Measurements from ENCODE around the gene CTSC. TPM values are rescaled to one million over a fixed set of nuclear protein-coding genes. Genes with fewer than 3 reads are reported as not detected.
"Not testable (repeated sequence)": the region's sequence is repeated elsewhere in the genome, so short reads cannot be mapped to it uniquely, and the experiment has no call there.

CTSC gene
- total and polyA plus RNA-seq, 4 donors = 22.7 to 176 (median 77.1) TPM

GRCh38 chr11:88329563-88330250 lies 7.8 kb downstream of the CTSC start:
- 82 to 90% methylated on average over 8 of the region's 8 CpGs for WGBS, 2 donors
- intact Hi-C loops (cut with DNase I) = loop anchor here in 1 of 2 donors (10.0 kb wide), 1 partner anchor 205 kb away; no protein-coding TSS in a partner anchor

GRCh38 chr11:88327462-88328143 lies 9.9 kb downstream of the CTSC start:
- ATAC-seq (ENCODE audit: low FRiP score) = no peak
- Histone ChIP-seq H3K9me3 (ENCODE audit: control insufficient read depth, low read length) (no peaks in the 10 kb centered on the region), H3K27ac (ENCODE audit: low read depth in 1 of 2, low read length in 2 of 2) (no peak overlapping the region), H3K4me3 (ENCODE audit: low read length in 2 of 2) (no peak overlapping the region), H3K4me1 (ENCODE audit: control insufficient read depth in 1 of 2, insufficient read depth in 2 of 2, low read length in 2 of 2) (no peaks in the 10 kb centered on the region), H3K36me3 (ENCODE audit: control insufficient read depth in 1 of 2, insufficient read depth in 2 of 2, low read length in 1 of 2) (no peaks in the 10 kb centered on the region), H3K27me3 (ENCODE audit: control insufficient read depth in 1 of 2, insufficient read depth in 2 of 2, low read length in 1 of 2) (no peaks in the 10 kb centered on the region)
- no peak for DNase-seq
- WGBS, 2 donors = 29% methylated on average over 3 of the region's 3 CpGs
- intact Hi-C loops (cut with DNase I) = no loop called here

More at GRCh38 chr11:88329563-88330250, 7.8 kb downstream of the CTSC start:
- DNase-seq (no peak), ATAC-seq (ENCODE audit: low FRiP score) (no peak)
- Histone ChIP-seq H3K27me3 (ENCODE audit: control insufficient read depth in 1 of 2, insufficient read depth in 2 of 2, low read length in 1 of 2) (no peaks in the 10 kb centered on the region), H3K4me3 (ENCODE audit: low read length in 2 of 2) (no peak overlapping the region), H3K36me3 (ENCODE audit: control insufficient read depth in 1 of 2, insufficient read depth in 2 of 2, low read length in 1 of 2) (no peaks in the 10 kb centered on the region), H3K4me1 (ENCODE audit: control insufficient read depth in 1 of 2, insufficient read depth in 2 of 2, low read length in 2 of 2) (no peaks in the 10 kb centered on the region), H3K27ac (ENCODE audit: low read depth in 1 of 2, low read length in 2 of 2) (no peak overlapping the region), H3K9me3 (ENCODE audit: control insufficient read depth, low read length) (no peaks in the 10 kb centered on the region)

- Histone ChIP-seq H3K27ac (ENCODE audit: low read depth in 1 of 2, low read length in 2 of 2) (no peak overlapping the region), H3K4me3 (ENCODE audit: low read length in 2 of 2) (no peak overlapping the region), H3K9me3 (ENCODE audit: control insufficient read depth, low read length) (no peaks in the 10 kb centered on the region), H3K36me3 (ENCODE audit: control insufficient read depth in 1 of 2, insufficient read depth in 2 of 2, low read length in 1 of 2) (no peaks in the 10 kb centered on the region), H3K4me1 (ENCODE audit: control insufficient read depth in 1 of 2, insufficient read depth in 2 of 2, low read length in 2 of 2) (no peaks in the 10 kb centered on the region), H3K27me3 (ENCODE audit: control insufficient read depth in 1 of 2, insufficient read depth in 2 of 2, low read length in 1 of 2) (no peaks in the 10 kb centered on the region)
- intact Hi-C loops (cut with DNase I) = no loop called here
- 92 to 93% methylated on average over 2 of the region's 2 CpGs for WGBS, 2 donors
- ATAC-seq (ENCODE audit: low FRiP score) = no peak
- no peak for DNase-seq
Measured at GRCh38 chr11:88327061-88327460, 10.5 kb downstream of the CTSC start.

- ATAC-seq (ENCODE audit: low FRiP score) = no peak
- H3K4me1 ChIP-seq (ENCODE audit: control insufficient read depth in 1 of 2, insufficient read depth in 2 of 2, low read length in 2 of 2) = no peaks in the 10 kb centered on the region
- 80 to 89% methylated on average over 3 of the region's 3 CpGs for WGBS, 2 donors
- no peak overlapping the region for H3K27ac ChIP-seq (ENCODE audit: low read depth in 1 of 2, low read length in 2 of 2)
- DNase-seq = no peak
- H3K4me3 ChIP-seq (ENCODE audit: low read length in 2 of 2) = no peak overlapping the region
- H3K36me3 ChIP-seq (ENCODE audit: control insufficient read depth in 1 of 2, insufficient read depth in 2 of 2, low read length in 1 of 2) = no peaks in the 10 kb centered on the region
- intact Hi-C loops (cut with DNase I) = no loop called here
- no peaks in the 10 kb centered on the region for H3K27me3 ChIP-seq (ENCODE audit: control insufficient read depth in 1 of 2, insufficient read depth in 2 of 2, low read length in 1 of 2)
- no peaks in the 10 kb centered on the region for H3K9me3 ChIP-seq (ENCODE audit: control insufficient read depth, low read length)
Measured at GRCh38 chr11:88326099-88326498, 11.4 kb downstream of the CTSC start.

- H3K4me1 ChIP-seq (ENCODE audit: control insufficient read depth in 1 of 2, insufficient read depth in 2 of 2, low read length in 2 of 2) = peaks cover 0 to 2% of the 10 kb centered on the region in 2 donors
- no peaks in the 10 kb centered on the region for H3K36me3 ChIP-seq (ENCODE audit: control insufficient read depth in 1 of 2, insufficient read depth in 2 of 2, low read length in 1 of 2)
- no peak for DNase-seq
- H3K27ac ChIP-seq (ENCODE audit: low read depth in 1 of 2, low read length in 2 of 2) = no peak overlapping the region
- no peaks in the 10 kb centered on the region for H3K9me3 ChIP-seq (ENCODE audit: control insufficient read depth, low read length)
- ATAC-seq (ENCODE audit: low FRiP score) = no peak
- 93 to 96% methylated on average over 4 of the region's 4 CpGs for WGBS, 2 donors
- H3K27me3 ChIP-seq (ENCODE audit: control insufficient read depth in 1 of 2, insufficient read depth in 2 of 2, low read length in 1 of 2) = no peaks in the 10 kb centered on the region
- intact Hi-C loops (cut with DNase I) = loop anchor here in 1 of 2 donors (5.0 kb wide), 1 partner anchor 42 kb away; no protein-coding TSS in a partner anchor
- no peak overlapping the region for H3K4me3 ChIP-seq (ENCODE audit: low read length in 2 of 2)
Measured at GRCh38 chr11:88324562-88325345, 12.8 kb downstream of the CTSC start.

GRCh38 chr11:88322881-88323280 lies 14.7 kb downstream of the CTSC start:
- ATAC-seq (ENCODE audit: low FRiP score); H3K27me3 ChIP-seq (ENCODE audit: control insufficient read depth in 1 of 2, insufficient read depth in 2 of 2, low read length in 1 of 2); H3K36me3 ChIP-seq (ENCODE audit: control insufficient read depth in 1 of 2, insufficient read depth in 2 of 2, low read length in 1 of 2); H3K9me3 ChIP-seq (ENCODE audit: control insufficient read depth, low read length); H3K27ac ChIP-seq (ENCODE audit: low read depth in 1 of 2, low read length in 2 of 2); DNase-seq; H3K4me1 ChIP-seq (ENCODE audit: control insufficient read depth in 1 of 2, insufficient read depth in 2 of 2, low read length in 2 of 2); H3K4me3 ChIP-seq (ENCODE audit: low read length in 2 of 2): not testable (repeated sequence)
- intact Hi-C loops (cut with DNase I) = loop anchor here in 1 of 2 donors (5.0 kb wide), 1 partner anchor 41 kb away; no protein-coding TSS in a partner anchor
- WGBS, 2 donors = 94 to 95% methylated on average over 8 of the region's 8 CpGs

- not testable (repeated sequence) for DNase-seq; H3K36me3 ChIP-seq (ENCODE audit: control insufficient read depth in 1 of 2, insufficient read depth in 2 of 2, low read length in 1 of 2); ATAC-seq (ENCODE audit: low FRiP score); H3K27me3 ChIP-seq (ENCODE audit: control insufficient read depth in 1 of 2, insufficient read depth in 2 of 2, low read length in 1 of 2); H3K4me1 ChIP-seq (ENCODE audit: control insufficient read depth in 1 of 2, insufficient read depth in 2 of 2, low read length in 2 of 2); H3K27ac ChIP-seq (ENCODE audit: low read depth in 1 of 2, low read length in 2 of 2); H3K9me3 ChIP-seq (ENCODE audit: control insufficient read depth, low read length); H3K4me3 ChIP-seq (ENCODE audit: low read length in 2 of 2)
- intact Hi-C loops (cut with DNase I) = loop anchor here in 1 of 2 donors (5.0 kb wide), 1 partner anchor 39 kb away; no protein-coding TSS in a partner anchor
Measured at GRCh38 chr11:88321412-88321811, 16.1 kb downstream of the CTSC start.

GRCh38 chr11:88320149-88320559 lies 17.4 kb downstream of the CTSC start:
- intact Hi-C loops (cut with DNase I) = loop anchor here in 1 of 2 donors (5.0 kb wide), 1 partner anchor 38 kb away; no protein-coding TSS in a partner anchor
- WGBS, 2 donors = 13 to 18% methylated on average over 2 of the region's 2 CpGs
- no peak overlapping the region for H3K27ac ChIP-seq (ENCODE audit: low read depth in 1 of 2, low read length in 2 of 2)

More at GRCh38 chr11:88320149-88320559, 17.4 kb downstream of the CTSC start:
- no peak overlapping the region for H3K4me3 ChIP-seq (ENCODE audit: low read length in 2 of 2)
- no peaks in the 10 kb centered on the region for H3K27me3 ChIP-seq (ENCODE audit: control insufficient read depth in 1 of 2, insufficient read depth in 2 of 2, low read length in 1 of 2)
- H3K36me3 ChIP-seq (ENCODE audit: control insufficient read depth in 1 of 2, insufficient read depth in 2 of 2, low read length in 1 of 2) = no peaks in the 10 kb centered on the region
- no peak for DNase-seq
- no peaks in the 10 kb centered on the region for H3K9me3 ChIP-seq (ENCODE audit: control insufficient read depth, low read length)
- H3K4me1 ChIP-seq (ENCODE audit: control insufficient read depth in 1 of 2, insufficient read depth in 2 of 2, low read length in 2 of 2) = peaks cover 0 to 2% of the 10 kb centered on the region in 2 donors
- no peak for ATAC-seq (ENCODE audit: low FRiP score)
